Neural cell (in vitro differentiated cells): ENCODE results near the gene PLXNC1. TPM values are rescaled to one million over a fixed set of nuclear protein-coding genes. Genes with fewer than 3 reads are reported as not detected.

Source experiments
- H2AFZ ChIP-seq: fragments of 200-600, 300-800 bp; sonication (generic), shearing (Covaris generic); 2 replicates; pipeline ENCODE4 v1.6.0; 2014; ENCODE audit warnings: low read depth, mild to moderate bottlenecking, antibody characterized with exemption, low read length, moderate library complexity
- H3F3A ChIP-seq: fragments of 200-600 bp; shearing (Covaris generic); 2 replicates; pipeline ENCODE4 v1.6.1; 2016; ENCODE audit warnings: mild to moderate bottlenecking, moderate library complexity, mixed read lengths, antibody characterized with exemption, low read length; ENCODE audit not compliant: insufficient read depth, poor library complexity, severe bottlenecking
- H3K27ac ChIP-seq: fragments of 200-600, 300-800 bp; sonication (generic), shearing (Covaris generic); 2 replicates; pipeline ENCODE4 v1.5.1; 2014; ENCODE audit warnings: mild to moderate bottlenecking, low read length, moderate library complexity
- H3K27me3 ChIP-seq: fragments of 300-800, 200-600 bp; sonication (generic), shearing (Covaris generic); 2 replicates; pipeline ENCODE4 v1.6.0; 2014; ENCODE audit warnings: mild to moderate bottlenecking, low read depth, low read length, moderate library complexity; ENCODE audit not compliant: insufficient read depth
- H3K36me3 ChIP-seq: fragments of 300-800, 200-600 bp; sonication (generic), shearing (Covaris generic); 2 replicates; pipeline ENCODE4 v1.5.1; 2014; ENCODE audit warnings: mild to moderate bottlenecking, antibody characterized with exemption, low read length, moderate library complexity; ENCODE audit not compliant: insufficient read depth
- H3K4me2 ChIP-seq: fragments of 300-800, 200-600 bp; sonication (generic), shearing (Covaris generic); 2 replicates; pipeline ENCODE4 v1.6.0; 2014; ENCODE audit warnings: mild to moderate bottlenecking, low read length
- H3K4me3 ChIP-seq: fragments of 300-800, 200-600 bp; sonication (generic), shearing (Covaris generic); 2 replicates; pipeline ENCODE4 v1.5.1; 2014; ENCODE audit warnings: mild to moderate bottlenecking, low read length, moderate library complexity
- H3K79me2 ChIP-seq: fragments of 200-600 bp; shearing (Covaris generic); replicated peaks from 2 replicates; pipeline ENCODE4 v1.6.0; 2014; ENCODE audit warnings: mild to moderate bottlenecking, low read length, moderate library complexity; ENCODE audit not compliant: insufficient read depth
- H3K9ac ChIP-seq: fragments of 300-800, 200-600 bp; sonication (generic), shearing (Covaris generic); 2 replicates; pipeline ENCODE4 v1.6.1; 2016; ENCODE audit warnings: mild to moderate bottlenecking, low read length, mixed read lengths
- H3K9me2 ChIP-seq: fragments of 200-600 bp; shearing (Covaris generic); 2 replicates; pipeline ENCODE4 v1.6.1; 2016; ENCODE audit warnings: mild to moderate bottlenecking, low read length, mixed read lengths; ENCODE audit not compliant: insufficient read depth
- H3K9me3 ChIP-seq: fragments of 200-600, 300-800 bp; sonication (generic), shearing (Covaris generic); 2 replicates; pipeline ENCODE4 v1.6.1; 2016; ENCODE audit warnings: mild to moderate bottlenecking, mixed run types, low read length, moderate library complexity, mixed read lengths
- H4K20me1 ChIP-seq: fragments of 200-600 bp; shearing (Covaris generic); 2 replicates; pipeline ENCODE4 v1.6.1; 2016; ENCODE audit warnings: mild to moderate bottlenecking, mixed run types; ENCODE audit not compliant: insufficient read depth
- EP300 ChIP-seq: fragments of 450-650 bp; conservative IDR thresholded peaks from 2 replicates; pipeline ENCODE4 v1.6.1; 2014; ENCODE audit warnings: antibody characterized with exemption, mild to moderate bottlenecking, moderate library complexity; ENCODE audit not compliant: poor library complexity, severe bottlenecking
- EZH2 ChIP-seq: fragments of 200-600, 300-800 bp; shearing (Covaris generic), sonication (generic); IDR thresholded peaks from 2 replicates; pipeline ENCODE4 v1.6.1; 2014; ENCODE audit warnings: antibody characterized with exemption, low read length, borderline replicate concordance, mild to moderate bottlenecking; ENCODE audit not compliant: insufficient read depth, poor library complexity, severe bottlenecking
- MXI1 ChIP-seq: fragments of 450-650 bp; conservative IDR thresholded peaks from 2 replicates; pipeline ENCODE4 v1.6.1; 2014; ENCODE audit warnings: antibody characterized with exemption, mild to moderate bottlenecking; ENCODE audit not compliant: poor library complexity, severe bottlenecking
- POLR2AphosphoS5 ChIP-seq: IDR thresholded peaks from 2 replicates; pipeline ENCODE4 v1.6.1; 2012
- RAD21 ChIP-seq: fragments of 450-650 bp; conservative IDR thresholded peaks from 2 replicates; pipeline ENCODE4 v1.6.1; 2014; ENCODE audit warnings: antibody characterized with exemption, mild to moderate bottlenecking, moderate library complexity
- SMC3 ChIP-seq: fragments of 450-650 bp; conservative IDR thresholded peaks from 2 replicates; pipeline ENCODE4 v1.6.1; 2014; ENCODE audit warnings: antibody characterized with exemption, mild to moderate bottlenecking, moderate library complexity; ENCODE audit not compliant: poor library complexity
- TAF1 ChIP-seq: IDR thresholded peaks from 2 replicates; pipeline ENCODE4 v1.6.1; 2012; ENCODE audit warnings: low read depth
- polyA plus RNA-seq: library from polyadenylated mRNA; depleted of rRNA; stranded (reverse); fragments of >200 nt; gene quantifications from 2 replicates; pipeline ENCODE4 v1.2.3, GENCODE V29; 2014
- TF ChIP-seq, protein P1 (sequence below): IDR thresholded peaks from 2 replicates; pipeline ENCODE4 v1.6.1; 2012; ENCODE audit warnings: borderline replicate concordance
- TF ChIP-seq, protein P2 (sequence below): fragments of 450-650 bp; IDR thresholded peaks from 2 replicates; pipeline ENCODE4 v1.5.1; 2014; ENCODE audit warnings: antibody characterized with exemption, mild to moderate bottlenecking, moderate library complexity; ENCODE audit not compliant: poor library complexity, severe bottlenecking

PLXNC1 gene
- polyA plus RNA-seq, 1 donor from 2014 or later: 76.3 TPM

DNA sequence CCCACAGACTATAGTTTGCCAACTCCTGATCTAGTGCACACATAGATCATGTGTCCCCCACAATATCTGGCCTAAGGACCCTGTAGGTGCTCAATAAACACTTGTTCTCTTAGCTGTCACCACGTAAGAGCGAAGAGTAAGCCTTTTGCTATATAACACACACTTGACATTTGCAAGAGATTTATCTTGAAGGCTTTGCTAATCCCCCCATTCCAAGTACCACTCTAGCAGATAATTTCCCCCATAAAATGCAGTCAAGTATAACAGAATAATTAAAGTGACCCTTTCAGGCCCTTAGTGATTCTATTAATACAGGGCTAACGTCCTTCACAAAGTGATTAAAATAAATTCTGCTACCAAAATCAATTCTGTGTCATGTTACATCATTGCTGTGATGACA is 87.5 kb downstream of the PLXNC1 start:
- H4K20me1 ChIP-seq: no peaks in the 10 kb centered on the region
- no peak overlapping the region for H3K27ac ChIP-seq
- no peak overlapping the region for H3K4me2 ChIP-seq
- H3K36me3 ChIP-seq: peaks cover 30% of the 10 kb centered on the region
- H3K9me2 ChIP-seq: no peaks in the 10 kb centered on the region
- H3F3A ChIP-seq: no peaks in the 10 kb centered on the region
- no peak overlapping the region for H3K9ac ChIP-seq
- no peak overlapping the region for H2AFZ ChIP-seq
- no peak overlapping the region for H3K4me3 ChIP-seq
- no peaks in the 10 kb centered on the region for H3K79me2 ChIP-seq
- H3K27me3 ChIP-seq: no peaks in the 10 kb centered on the region
- TF ChIP-seq, protein P1, sequence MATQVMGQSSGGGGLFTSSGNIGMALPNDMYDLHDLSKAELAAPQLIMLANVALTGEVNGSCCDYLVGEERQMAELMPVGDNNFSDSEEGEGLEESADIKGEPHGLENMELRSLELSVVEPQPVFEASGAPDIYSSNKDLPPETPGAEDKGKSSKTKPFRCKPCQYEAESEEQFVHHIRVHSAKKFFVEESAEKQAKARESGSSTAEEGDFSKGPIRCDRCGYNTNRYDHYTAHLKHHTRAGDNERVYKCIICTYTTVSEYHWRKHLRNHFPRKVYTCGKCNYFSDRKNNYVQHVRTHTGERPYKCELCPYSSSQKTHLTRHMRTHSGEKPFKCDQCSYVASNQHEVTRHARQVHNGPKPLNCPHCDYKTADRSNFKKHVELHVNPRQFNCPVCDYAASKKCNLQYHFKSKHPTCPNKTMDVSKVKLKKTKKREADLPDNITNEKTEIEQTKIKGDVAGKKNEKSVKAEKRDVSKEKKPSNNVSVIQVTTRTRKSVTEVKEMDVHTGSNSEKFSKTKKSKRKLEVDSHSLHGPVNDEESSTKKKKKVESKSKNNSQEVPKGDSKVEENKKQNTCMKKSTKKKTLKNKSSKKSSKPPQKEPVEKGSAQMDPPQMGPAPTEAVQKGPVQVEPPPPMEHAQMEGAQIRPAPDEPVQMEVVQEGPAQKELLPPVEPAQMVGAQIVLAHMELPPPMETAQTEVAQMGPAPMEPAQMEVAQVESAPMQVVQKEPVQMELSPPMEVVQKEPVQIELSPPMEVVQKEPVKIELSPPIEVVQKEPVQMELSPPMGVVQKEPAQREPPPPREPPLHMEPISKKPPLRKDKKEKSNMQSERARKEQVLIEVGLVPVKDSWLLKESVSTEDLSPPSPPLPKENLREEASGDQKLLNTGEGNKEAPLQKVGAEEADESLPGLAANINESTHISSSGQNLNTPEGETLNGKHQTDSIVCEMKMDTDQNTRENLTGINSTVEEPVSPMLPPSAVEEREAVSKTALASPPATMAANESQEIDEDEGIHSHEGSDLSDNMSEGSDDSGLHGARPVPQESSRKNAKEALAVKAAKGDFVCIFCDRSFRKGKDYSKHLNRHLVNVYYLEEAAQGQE: no peak
- no peaks in the 10 kb centered on the region for H3K9me3 ChIP-seq

DNA sequence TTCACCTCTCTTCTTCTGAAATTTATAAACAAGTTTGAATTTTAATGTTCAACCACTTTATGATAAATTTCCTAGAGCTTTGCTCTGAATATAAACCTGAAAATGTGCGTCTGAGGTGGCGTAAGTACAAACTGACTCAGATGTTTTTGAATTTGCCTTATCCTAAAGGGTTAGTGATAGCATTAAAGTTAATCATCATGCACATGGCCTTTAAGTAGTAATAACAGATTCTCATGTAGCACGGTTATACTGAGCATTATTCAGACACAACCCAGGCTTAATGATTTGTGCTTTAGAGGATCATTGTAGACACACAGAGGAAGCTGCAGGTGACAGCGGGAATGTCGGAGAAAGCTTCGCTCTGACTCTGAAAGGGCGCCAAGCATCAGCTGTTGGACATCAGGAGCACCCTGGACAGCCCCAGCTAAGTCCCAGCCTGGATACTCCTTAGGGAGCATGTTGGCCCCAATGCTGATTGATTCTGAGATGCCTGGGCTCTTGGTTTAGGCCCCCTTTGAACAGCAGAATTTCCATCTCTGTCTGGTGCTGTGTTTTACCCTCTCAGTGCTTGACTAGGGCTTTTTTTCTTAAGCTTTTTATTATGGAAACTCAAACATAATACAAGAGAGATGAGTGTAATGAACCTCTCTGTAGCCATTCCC is 91.1 kb downstream of the PLXNC1 start:
- Histone ChIP-seq H3K79me2 (no peaks in the 10 kb centered on the region), H3K9ac (no peak overlapping the region), H3K36me3 (peaks cover 39% of the 10 kb centered on the region), H3K9me3 (no peaks in the 10 kb centered on the region), H2AFZ (no peak overlapping the region), H3K4me2 (no peak overlapping the region), H3K4me3 (no peak overlapping the region), H3K9me2 (no peaks in the 10 kb centered on the region), H4K20me1 (no peaks in the 10 kb centered on the region), H3K27ac (no peak overlapping the region), H3F3A (no peaks in the 10 kb centered on the region), H3K27me3 (no peaks in the 10 kb centered on the region)
- TF ChIP-seq, protein P1: no peak
- TF ChIP-seq SMC3: no peak
- TF ChIP-seq EP300: no peak
- no peak for TF ChIP-seq TAF1
- no peak for TF ChIP-seq EZH2
- no peak for TF ChIP-seq POLR2AphosphoS5
- TF ChIP-seq, protein P2, sequence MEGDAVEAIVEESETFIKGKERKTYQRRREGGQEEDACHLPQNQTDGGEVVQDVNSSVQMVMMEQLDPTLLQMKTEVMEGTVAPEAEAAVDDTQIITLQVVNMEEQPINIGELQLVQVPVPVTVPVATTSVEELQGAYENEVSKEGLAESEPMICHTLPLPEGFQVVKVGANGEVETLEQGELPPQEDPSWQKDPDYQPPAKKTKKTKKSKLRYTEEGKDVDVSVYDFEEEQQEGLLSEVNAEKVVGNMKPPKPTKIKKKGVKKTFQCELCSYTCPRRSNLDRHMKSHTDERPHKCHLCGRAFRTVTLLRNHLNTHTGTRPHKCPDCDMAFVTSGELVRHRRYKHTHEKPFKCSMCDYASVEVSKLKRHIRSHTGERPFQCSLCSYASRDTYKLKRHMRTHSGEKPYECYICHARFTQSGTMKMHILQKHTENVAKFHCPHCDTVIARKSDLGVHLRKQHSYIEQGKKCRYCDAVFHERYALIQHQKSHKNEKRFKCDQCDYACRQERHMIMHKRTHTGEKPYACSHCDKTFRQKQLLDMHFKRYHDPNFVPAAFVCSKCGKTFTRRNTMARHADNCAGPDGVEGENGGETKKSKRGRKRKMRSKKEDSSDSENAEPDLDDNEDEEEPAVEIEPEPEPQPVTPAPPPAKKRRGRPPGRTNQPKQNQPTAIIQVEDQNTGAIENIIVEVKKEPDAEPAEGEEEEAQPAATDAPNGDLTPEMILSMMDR: no peak
- TF ChIP-seq RAD21: no peak
- no peak for TF ChIP-seq MXI1
